Prostate gland (tissue), 2 donors: ENCODE results near the gene SAMSN1.

Source experiments
- POLR2A ChIP-seq: fragments of 450-650 bp; IDR thresholded peaks from one replicate; pipeline ENCODE4 v1.6.1; 2016; ENCODE audit warnings: antibody characterized with exemption, mild to moderate bottlenecking
- POLR2AphosphoS5 ChIP-seq: sonication (generic); formaldehyde crosslinking; IDR thresholded peaks from one replicate; pipeline ENCODE4 v1.6.1; 2017; ENCODE audit warnings: antibody characterized with exemption
- TF ChIP-seq, protein P1 (sequence below), 4 experiments: fragments of 200-600 bp in 2 of 4; fragments of 450-650 bp in 2 of 4; sonication (generic) in 2 of 4; IDR thresholded peaks; 1 replicate in 3 of 4; 2 replicates in 1 of 4; pipeline ENCODE4 v1.5.1; 2016 to 2019; ENCODE audit warnings: antibody characterized with exemption in 4 of 4, mild to moderate bottlenecking in 2 of 4, moderate library complexity in 2 of 4

DNA sequence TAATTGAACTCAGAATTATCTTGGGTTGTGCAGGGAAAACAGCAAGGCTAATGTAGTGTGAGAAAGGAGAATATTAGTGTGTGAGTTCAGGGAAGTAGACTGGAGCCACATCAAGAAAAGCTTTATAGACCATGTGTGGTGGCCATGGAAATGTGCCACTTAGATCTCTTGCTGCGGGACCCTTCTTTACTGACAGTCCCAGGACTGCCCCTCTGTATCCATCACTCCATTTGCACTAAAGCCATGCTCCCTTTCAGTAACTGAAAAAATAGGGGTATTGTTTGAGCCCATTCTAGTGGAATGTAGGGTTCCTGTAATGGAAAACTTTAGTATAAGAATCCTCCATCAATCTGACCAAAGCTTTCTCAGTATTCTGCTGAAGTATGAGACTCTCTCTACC, 32.3 kb downstream of the SAMSN1 start:
- TF ChIP-seq, protein P1, sequence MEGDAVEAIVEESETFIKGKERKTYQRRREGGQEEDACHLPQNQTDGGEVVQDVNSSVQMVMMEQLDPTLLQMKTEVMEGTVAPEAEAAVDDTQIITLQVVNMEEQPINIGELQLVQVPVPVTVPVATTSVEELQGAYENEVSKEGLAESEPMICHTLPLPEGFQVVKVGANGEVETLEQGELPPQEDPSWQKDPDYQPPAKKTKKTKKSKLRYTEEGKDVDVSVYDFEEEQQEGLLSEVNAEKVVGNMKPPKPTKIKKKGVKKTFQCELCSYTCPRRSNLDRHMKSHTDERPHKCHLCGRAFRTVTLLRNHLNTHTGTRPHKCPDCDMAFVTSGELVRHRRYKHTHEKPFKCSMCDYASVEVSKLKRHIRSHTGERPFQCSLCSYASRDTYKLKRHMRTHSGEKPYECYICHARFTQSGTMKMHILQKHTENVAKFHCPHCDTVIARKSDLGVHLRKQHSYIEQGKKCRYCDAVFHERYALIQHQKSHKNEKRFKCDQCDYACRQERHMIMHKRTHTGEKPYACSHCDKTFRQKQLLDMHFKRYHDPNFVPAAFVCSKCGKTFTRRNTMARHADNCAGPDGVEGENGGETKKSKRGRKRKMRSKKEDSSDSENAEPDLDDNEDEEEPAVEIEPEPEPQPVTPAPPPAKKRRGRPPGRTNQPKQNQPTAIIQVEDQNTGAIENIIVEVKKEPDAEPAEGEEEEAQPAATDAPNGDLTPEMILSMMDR (IDR thresholded peaks at IDR 0.05), result no peak
- TF ChIP-seq POLR2A (no peak), POLR2AphosphoS5 (no peak)
